GM19035 (cell line): ENCODE data around the gene KIAA1328.
"Not testable (repeated sequence)": the region's sequence is repeated elsewhere in the genome, so short reads cannot be mapped to it uniquely, and the experiment has no call there.

ENCODE experiments used
- ATAC-seq: cut with Tn5 transposase; IDR thresholded peaks from one replicate; pipeline ENCODE4 v1.9.1; 2021; ENCODE audit not compliant: unreplicated experiment

KIAA1328 gene

GRCh38 chr18:36879796-36880195, 50.9 kb downstream of the KIAA1328 start:
- not testable (repeated sequence) for ATAC-seq

- no peak for ATAC-seq
Observed at GRCh38 chr18:36885981-36886380, 57.1 kb downstream of the KIAA1328 start.

GRCh38 chr18:36887114-36887513, 58.2 kb downstream of the KIAA1328 start:
- no peak for ATAC-seq

GRCh38 chr18:36887864-36888263, 58.9 kb downstream of the KIAA1328 start:
- ATAC-seq: no peak

GRCh38 chr18:36888778-36889177, 59.9 kb downstream of the KIAA1328 start:
- no peak for ATAC-seq

- ATAC-seq: no peak
Observed at GRCh38 chr18:36889321-36889720, 60.4 kb downstream of the KIAA1328 start.

GRCh38 chr18:36889742-36890141, 60.8 kb downstream of the KIAA1328 start:
- no peak for ATAC-seq

- ATAC-seq: no peak
Observed at GRCh38 chr18:36890598-36890997, 61.7 kb downstream of the KIAA1328 start.

GRCh38 chr18:36893227-36893626, 64.3 kb downstream of the KIAA1328 start:
- ATAC-seq: no peak

- no peak for ATAC-seq
Observed at GRCh38 chr18:36895606-36896005, 66.7 kb downstream of the KIAA1328 start.

- no peak for ATAC-seq
Observed at GRCh38 chr18:36897253-36897652, 68.3 kb downstream of the KIAA1328 start.

GRCh38 chr18:36899289-36899688, 70.4 kb downstream of the KIAA1328 start:
- no peak for ATAC-seq

GRCh38 chr18:36900466-36900865, 71.5 kb downstream of the KIAA1328 start:
- ATAC-seq: no peak

GRCh38 chr18:36901277-36901701, 72.4 kb downstream of the KIAA1328 start:
- no peak for ATAC-seq

GRCh38 chr18:36903215-36903928, 74.4 kb downstream of the KIAA1328 start:
- no peak for ATAC-seq

- no peak for ATAC-seq
Observed at GRCh38 chr18:36905571-36905970, 76.6 kb downstream of the KIAA1328 start.

- ATAC-seq: not testable (repeated sequence)
Observed at GRCh38 chr18:36909282-36909681, 80.4 kb downstream of the KIAA1328 start.

GRCh38 chr18:36912887-36913286, 84.0 kb downstream of the KIAA1328 start:
- ATAC-seq: no peak

- ATAC-seq: no peak
Observed at GRCh38 chr18:36917907-36918306, 89.0 kb downstream of the KIAA1328 start.

GRCh38 chr18:36929601-36930000, 100.7 kb downstream of the KIAA1328 start:
- no peak for ATAC-seq

- no peak for ATAC-seq
Observed at GRCh38 chr18:36931106-36931505, 102.2 kb downstream of the KIAA1328 start.

GRCh38 chr18:36933552-36933951, 104.6 kb downstream of the KIAA1328 start:
- ATAC-seq: no peak

- no peak for ATAC-seq
Observed at GRCh38 chr18:36934884-36935283, 106.0 kb downstream of the KIAA1328 start.
